Calu3 (cell line): ENCODE data around the gene SVEP1. TPM values are rescaled to one million over a fixed set of nuclear protein-coding genes. Genes with fewer than 3 reads are reported as not detected.

Experiments
- BruUV-seq: library from RNA; stranded (reverse); fragments of 400-500 nt; replicated peaks from 2 replicates; lab custom pipeline; 2021; lab: Mats Ljungman, UMichigan
- CTCF ChIA-PET: fragments of 300-600 bp; sonication (Branson Sonifier 250); formaldehyde crosslinking; loops from one replicate; lab custom pipeline; 2022; ENCODE audit warnings: antibody characterized with exemption; lab: Charles Lee
- DNase-seq: peaks from one replicate; pipeline ENCODE4 v3.0.0; 2022
- H3K27ac Mint-ChIP-seq: one replicate; pipeline ENCODE4 v1.8.0; 2022; ENCODE audit warnings: mixed read lengths; ENCODE audit not compliant: unreplicated experiment
- H3K27me3 Mint-ChIP-seq: one replicate; pipeline ENCODE4 v1.8.0; 2022; ENCODE audit warnings: mixed read lengths; ENCODE audit not compliant: unreplicated experiment
- H3K36me3 Mint-ChIP-seq: one replicate; pipeline ENCODE4 v1.8.0; 2022; ENCODE audit warnings: mild to moderate bottlenecking, moderate library complexity, mixed read lengths; ENCODE audit not compliant: insufficient read depth, unreplicated experiment
- H3K4me1 Mint-ChIP-seq: one replicate; pipeline ENCODE4 v1.8.0; 2022; ENCODE audit warnings: mild to moderate bottlenecking, low read depth, mixed read lengths; ENCODE audit not compliant: unreplicated experiment
- H3K4me3 Mint-ChIP-seq: one replicate; pipeline ENCODE4 v1.8.0; 2022; ENCODE audit warnings: mild to moderate bottlenecking, low read depth, moderate library complexity, mixed read lengths; ENCODE audit not compliant: unreplicated experiment
- H3K9me3 Mint-ChIP-seq: one replicate; pipeline ENCODE4 v1.8.0; 2022; ENCODE audit warnings: low read depth, mixed read lengths; ENCODE audit not compliant: unreplicated experiment
- intact Hi-C: fragments of 100-400 bp; cut with micrococcal nuclease; formaldehyde crosslinking; loops from one replicate; pipeline ENCODE4 v1.10.0; 2022; ENCODE audit not compliant: unreplicated experiment
- total RNA-seq: library from RNA; stranded (reverse); gene quantifications from 2 replicates; pipeline ENCODE4 v1.2.3, GENCODE V29; 2022
- TF ChIP-seq, protein P1 (sequence below): fragments of 200-600 bp; IDR thresholded peaks from one replicate; pipeline ENCODE4 v1.8.0; 2022; ENCODE audit warnings: antibody characterized with exemption; ENCODE audit not compliant: unreplicated experiment

SVEP1 gene
- total RNA-seq, 1 experiment from 2014 or later, result 0.35 TPM

DNA sequence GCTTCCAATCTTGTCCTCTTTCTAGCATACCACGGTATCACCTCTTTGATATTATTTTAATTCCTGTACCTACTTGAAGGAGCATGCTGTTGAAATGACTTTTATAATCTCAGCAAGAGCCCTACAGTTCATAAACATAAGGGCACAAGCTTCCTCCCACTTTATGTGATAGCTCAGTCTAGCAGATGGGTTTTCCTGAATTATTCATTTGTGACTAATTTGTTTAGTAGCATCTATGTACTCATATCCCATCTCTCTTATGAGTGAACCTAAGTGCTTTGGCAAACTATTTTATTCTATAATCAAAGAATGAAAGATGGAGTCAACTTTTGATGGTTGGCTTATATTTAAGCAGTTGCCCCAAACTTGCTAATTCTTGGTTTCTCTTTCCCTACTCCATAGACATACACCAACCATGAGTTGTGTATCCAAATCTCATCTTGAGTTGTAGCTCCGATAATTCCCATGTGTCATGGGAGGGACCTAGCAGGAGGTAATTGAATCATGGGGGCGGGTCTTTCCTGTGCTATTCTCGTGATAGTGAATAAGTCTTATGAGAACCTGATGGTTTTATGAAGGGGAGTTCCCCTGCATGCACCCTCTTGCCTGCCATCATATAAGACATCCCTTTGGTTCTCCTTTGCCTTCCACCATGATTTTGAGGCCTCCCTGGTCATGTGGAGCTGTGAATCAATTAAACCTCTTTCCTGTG is 259.6 kb downstream of the SVEP1 start:
- no peak overlapping the region for H3K27ac Mint-ChIP-seq
- no peaks in the 10 kb centered on the region for H3K4me1 Mint-ChIP-seq
- no peak overlapping the region for H3K4me3 Mint-ChIP-seq
- CTCF ChIA-PET, result no interaction called here
- H3K36me3 Mint-ChIP-seq, result no peaks in the 10 kb centered on the region
- TF ChIP-seq, protein P1, sequence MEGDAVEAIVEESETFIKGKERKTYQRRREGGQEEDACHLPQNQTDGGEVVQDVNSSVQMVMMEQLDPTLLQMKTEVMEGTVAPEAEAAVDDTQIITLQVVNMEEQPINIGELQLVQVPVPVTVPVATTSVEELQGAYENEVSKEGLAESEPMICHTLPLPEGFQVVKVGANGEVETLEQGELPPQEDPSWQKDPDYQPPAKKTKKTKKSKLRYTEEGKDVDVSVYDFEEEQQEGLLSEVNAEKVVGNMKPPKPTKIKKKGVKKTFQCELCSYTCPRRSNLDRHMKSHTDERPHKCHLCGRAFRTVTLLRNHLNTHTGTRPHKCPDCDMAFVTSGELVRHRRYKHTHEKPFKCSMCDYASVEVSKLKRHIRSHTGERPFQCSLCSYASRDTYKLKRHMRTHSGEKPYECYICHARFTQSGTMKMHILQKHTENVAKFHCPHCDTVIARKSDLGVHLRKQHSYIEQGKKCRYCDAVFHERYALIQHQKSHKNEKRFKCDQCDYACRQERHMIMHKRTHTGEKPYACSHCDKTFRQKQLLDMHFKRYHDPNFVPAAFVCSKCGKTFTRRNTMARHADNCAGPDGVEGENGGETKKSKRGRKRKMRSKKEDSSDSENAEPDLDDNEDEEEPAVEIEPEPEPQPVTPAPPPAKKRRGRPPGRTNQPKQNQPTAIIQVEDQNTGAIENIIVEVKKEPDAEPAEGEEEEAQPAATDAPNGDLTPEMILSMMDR, result no peak
- no peak for DNase-seq
- BruUV-seq, result no TSS peak
- H3K9me3 Mint-ChIP-seq, result no peaks in the 10 kb centered on the region
- no peaks in the 10 kb centered on the region for H3K27me3 Mint-ChIP-seq
- intact Hi-C loops, result no loop called here

DNA sequence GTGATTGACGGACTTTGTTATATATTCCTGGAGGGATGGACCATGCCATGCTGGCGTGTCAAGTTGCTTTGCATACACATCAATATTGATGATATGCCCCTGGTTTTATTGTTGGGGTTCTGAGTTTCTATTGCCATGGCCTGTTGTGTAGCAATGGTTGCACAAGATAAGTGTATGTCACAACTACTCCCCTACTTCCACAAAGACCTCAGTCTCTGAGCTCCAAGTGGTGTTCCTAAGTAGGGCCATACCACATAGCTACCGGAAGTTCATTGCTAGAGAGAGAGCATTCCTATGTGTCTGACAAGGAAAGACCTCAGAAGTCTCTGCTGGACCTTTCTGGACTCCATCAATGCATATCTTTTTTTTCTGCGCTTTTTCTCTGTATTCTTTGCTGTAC is 261.6 kb downstream of the SVEP1 start:
- intact Hi-C loops, result no loop called here
- Mint-ChIP-seq H3K4me1 (no peaks in the 10 kb centered on the region), H3K27me3 (no peaks in the 10 kb centered on the region), H3K36me3 (no peaks in the 10 kb centered on the region), H3K4me3 (no peak overlapping the region), H3K9me3 (no peaks in the 10 kb centered on the region), H3K27ac (no peak overlapping the region)
- CTCF ChIA-PET, result no interaction called here
- no peak for DNase-seq
- TF ChIP-seq, protein P1, result no peak
- no TSS peak for BruUV-seq

DNA sequence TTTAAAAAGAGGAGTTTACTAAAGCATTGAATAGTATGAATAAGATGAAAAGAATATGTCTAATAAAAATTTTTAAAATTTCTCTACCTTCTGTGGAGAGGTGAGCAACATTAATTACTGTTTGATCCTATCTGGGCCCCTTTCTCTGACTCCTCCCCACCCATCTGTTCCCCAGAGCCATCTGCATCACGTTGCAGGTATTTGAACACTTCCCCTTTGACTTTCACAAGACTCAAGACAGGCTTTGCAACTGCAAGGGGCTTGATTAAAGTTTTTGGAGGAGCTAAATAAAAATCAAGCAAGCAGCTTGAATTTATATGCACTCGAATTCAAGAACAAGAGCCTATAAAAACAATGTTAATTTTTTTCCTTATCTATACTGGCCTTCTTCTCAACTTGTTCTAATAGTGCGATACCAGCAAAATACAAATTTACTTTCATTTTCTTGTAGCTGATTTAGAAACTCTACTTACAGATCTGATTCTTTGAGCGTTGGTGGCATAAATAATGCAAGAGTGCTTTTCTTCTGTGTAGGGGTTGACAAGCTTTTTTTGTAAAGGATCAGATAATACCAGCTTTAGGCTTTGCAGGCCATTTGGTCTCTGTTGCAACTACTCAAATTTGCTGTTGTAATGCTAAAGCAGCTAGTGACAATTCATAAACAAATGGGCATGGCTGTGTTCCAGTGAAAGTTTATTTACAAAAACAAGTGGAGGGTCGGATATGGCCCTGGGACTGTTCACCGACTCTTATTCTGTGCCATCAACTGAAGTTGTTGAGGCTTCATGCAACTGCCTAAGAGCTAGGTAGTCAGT is 263.1 kb downstream of the SVEP1 start:
- CTCF ChIA-PET, result no interaction called here
- intact Hi-C loops, result no loop called here
- Mint-ChIP-seq H3K4me3 (no peak overlapping the region), H3K4me1 (no peaks in the 10 kb centered on the region), H3K36me3 (no peaks in the 10 kb centered on the region), H3K27me3 (no peaks in the 10 kb centered on the region), H3K27ac (no peak overlapping the region), H3K9me3 (no peaks in the 10 kb centered on the region)
- TF ChIP-seq, protein P1, result no peak
- no TSS peak for BruUV-seq
- no peak for DNase-seq

Other genes with a start within 250 kb of the SVEP1 start
- not detected in 2 replicates for gene TXNDC8, start 241.9 kb downstream of the SVEP1 start, total RNA-seq
- gene MUSK, start 89.0 kb upstream of the SVEP1 start, total RNA-seq, result not detected in 2 replicates